Measurements from ENCODE around the gene TBC1D4.

DNA sequence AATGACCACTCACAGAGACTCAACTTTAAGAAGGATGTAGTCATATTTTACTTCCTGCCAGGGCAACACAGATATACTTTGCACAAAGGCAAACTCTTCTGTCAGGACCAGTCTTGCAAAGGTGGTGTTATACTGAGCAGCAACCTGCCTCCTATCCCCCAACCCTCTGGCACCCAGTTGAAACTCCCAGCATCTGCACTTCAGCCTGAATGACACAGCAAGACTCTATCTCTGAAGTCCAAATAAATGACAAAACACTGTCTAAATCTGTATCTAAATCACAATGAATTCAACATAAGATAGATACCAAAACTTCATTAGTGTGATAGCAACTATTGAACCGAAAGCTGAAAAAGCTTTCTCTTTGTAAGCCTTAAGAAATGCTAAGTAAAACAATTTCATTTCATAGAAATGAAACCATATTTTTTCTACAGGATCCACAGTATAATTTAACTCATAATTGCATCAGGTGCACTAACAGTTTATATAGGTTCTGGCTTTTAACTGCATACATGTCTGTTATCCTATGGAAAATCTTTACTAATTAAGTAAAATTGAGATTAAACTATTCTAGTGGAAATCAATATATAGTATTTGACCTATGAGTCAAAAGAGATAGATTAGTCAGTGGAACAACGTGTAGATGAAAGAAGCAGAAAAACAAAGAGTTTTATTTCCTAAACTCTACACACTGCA lies 163.7 kb downstream of the TBC1D4 start:
- TF ChIP-seq, protein P1, sequence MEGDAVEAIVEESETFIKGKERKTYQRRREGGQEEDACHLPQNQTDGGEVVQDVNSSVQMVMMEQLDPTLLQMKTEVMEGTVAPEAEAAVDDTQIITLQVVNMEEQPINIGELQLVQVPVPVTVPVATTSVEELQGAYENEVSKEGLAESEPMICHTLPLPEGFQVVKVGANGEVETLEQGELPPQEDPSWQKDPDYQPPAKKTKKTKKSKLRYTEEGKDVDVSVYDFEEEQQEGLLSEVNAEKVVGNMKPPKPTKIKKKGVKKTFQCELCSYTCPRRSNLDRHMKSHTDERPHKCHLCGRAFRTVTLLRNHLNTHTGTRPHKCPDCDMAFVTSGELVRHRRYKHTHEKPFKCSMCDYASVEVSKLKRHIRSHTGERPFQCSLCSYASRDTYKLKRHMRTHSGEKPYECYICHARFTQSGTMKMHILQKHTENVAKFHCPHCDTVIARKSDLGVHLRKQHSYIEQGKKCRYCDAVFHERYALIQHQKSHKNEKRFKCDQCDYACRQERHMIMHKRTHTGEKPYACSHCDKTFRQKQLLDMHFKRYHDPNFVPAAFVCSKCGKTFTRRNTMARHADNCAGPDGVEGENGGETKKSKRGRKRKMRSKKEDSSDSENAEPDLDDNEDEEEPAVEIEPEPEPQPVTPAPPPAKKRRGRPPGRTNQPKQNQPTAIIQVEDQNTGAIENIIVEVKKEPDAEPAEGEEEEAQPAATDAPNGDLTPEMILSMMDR (conservative IDR thresholded peaks at IDR 0.05 in 1 of 2, IDR thresholded peaks at IDR 0.05 in 1 of 2; ENCODE audit: extremely low read depth in 1 of 2, insufficient read depth in 1 of 2, low read depth in 1 of 2, low read length in 2 of 2), result no peak
- no peak for TF ChIP-seq EZH2 (IDR thresholded peaks at IDR 0.05; ENCODE audit: borderline replicate concordance, low read length)
